Gastrocnemius medialis (tissue), 4 donors: ENCODE data around the gene HNF4A.

Source experiments
- POLR2A ChIP-seq, 2 donors: fragments of 450-650 bp; IDR thresholded peaks; one replicate each; pipeline ENCODE4 v1.6.1; 2017; ENCODE audit warnings: antibody characterized with exemption in 2 of 2, mild to moderate bottlenecking in 2 of 2, moderate library complexity in 2 of 2
- TF ChIP-seq, protein P1 (sequence below), 5 experiments: fragments of 450-650 bp in 3 of 5; fragments of 200-600 bp in 2 of 5; sonication (generic) in 2 of 5; IDR thresholded peaks in 4 of 5; conservative IDR thresholded peaks in 1 of 5; 1 replicate in 4 of 5; 2 replicates in 1 of 5; pipeline ENCODE4 v1.5.1; 2016 to 2019; ENCODE audit warnings: antibody characterized with exemption in 5 of 5, mild to moderate bottlenecking in 3 of 5, moderate library complexity in 3 of 5

DNA sequence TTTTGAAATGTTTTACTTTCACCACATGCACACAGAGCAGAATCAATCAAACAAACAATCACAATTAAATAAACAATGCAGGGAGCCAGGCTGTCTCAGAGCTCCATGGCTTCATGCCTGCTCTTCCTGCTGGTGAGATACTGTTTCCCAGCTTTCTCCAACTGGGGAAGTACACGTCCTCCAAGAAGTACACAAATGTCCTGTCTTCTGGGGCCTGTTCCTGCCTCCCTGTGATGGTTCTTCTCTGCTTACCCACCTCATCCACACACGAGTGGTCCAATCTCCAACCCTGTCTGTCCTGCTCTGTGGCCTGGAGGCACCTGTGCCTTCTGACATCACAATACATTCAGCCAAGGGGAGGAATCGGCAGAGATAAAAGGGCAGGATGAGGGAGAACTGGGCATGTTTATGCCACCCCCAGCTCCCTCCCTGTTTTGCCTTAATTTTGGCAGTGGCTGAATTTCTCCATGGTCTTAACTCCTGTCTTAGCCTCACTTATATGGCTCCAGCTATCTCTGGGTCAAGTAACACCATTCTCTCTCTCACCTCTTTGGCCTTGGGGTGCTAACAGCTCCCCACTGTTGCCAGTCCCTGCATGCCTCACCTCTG, 94.9 kb downstream of the HNF4A start:
- TF ChIP-seq, protein P1, sequence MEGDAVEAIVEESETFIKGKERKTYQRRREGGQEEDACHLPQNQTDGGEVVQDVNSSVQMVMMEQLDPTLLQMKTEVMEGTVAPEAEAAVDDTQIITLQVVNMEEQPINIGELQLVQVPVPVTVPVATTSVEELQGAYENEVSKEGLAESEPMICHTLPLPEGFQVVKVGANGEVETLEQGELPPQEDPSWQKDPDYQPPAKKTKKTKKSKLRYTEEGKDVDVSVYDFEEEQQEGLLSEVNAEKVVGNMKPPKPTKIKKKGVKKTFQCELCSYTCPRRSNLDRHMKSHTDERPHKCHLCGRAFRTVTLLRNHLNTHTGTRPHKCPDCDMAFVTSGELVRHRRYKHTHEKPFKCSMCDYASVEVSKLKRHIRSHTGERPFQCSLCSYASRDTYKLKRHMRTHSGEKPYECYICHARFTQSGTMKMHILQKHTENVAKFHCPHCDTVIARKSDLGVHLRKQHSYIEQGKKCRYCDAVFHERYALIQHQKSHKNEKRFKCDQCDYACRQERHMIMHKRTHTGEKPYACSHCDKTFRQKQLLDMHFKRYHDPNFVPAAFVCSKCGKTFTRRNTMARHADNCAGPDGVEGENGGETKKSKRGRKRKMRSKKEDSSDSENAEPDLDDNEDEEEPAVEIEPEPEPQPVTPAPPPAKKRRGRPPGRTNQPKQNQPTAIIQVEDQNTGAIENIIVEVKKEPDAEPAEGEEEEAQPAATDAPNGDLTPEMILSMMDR (IDR thresholded peaks at IDR 0.05 in 4 of 5, conservative IDR thresholded peaks at IDR 0.05 in 1 of 5), result no peak
- TF ChIP-seq POLR2A (IDR thresholded peaks at IDR 0.05), result no peak
